CD8-positive, alpha-beta memory T cell (primary cell): Measurements from ENCODE around the gene SMURF1. TPM values are rescaled to one million over a fixed set of nuclear protein-coding genes. Genes with fewer than 3 reads are reported as not detected.
A peak's percentile ranks its signal among the peaks of the same experiment; 100 is the strongest.

Source experiments
- CTCF ChIA-PET: fragments of 350-600 bp; sonication (Branson Sonifier 250); formaldehyde crosslinking; loops from one replicate; lab custom pipeline; 2021; ENCODE audit warnings: antibody characterized with exemption; lab: Charles Lee
- POLR2A ChIA-PET: fragments of 350-600 bp; sonication (Branson Sonifier 250); formaldehyde crosslinking; loops from one replicate; lab custom pipeline; 2021; ENCODE audit warnings: antibody characterized with exemption; lab: Charles Lee
- DNase-seq, 5 donors: peaks; one replicate each; pipeline versions ENCODE4 v3.0.0 to v3.0.0-alpha.2; 2020 to 2022; ENCODE audit warnings: mixed read lengths in 1 of 5
- H3K27ac ChIP-seq: one replicate; pipeline ENCODE4 v1.7.0; 2013; ENCODE audit warnings: low read depth, mild to moderate bottlenecking, low read length, moderate library complexity
- H3K27me3 ChIP-seq: 2 replicates; pipeline ENCODE4 v1.7.0; 2013; ENCODE audit warnings: low read length, mild to moderate bottlenecking; ENCODE audit not compliant: insufficient read depth, poor library complexity, severe bottlenecking
- H3K36me3 ChIP-seq: 2 replicates; pipeline ENCODE4 v1.7.0; 2013; ENCODE audit warnings: mild to moderate bottlenecking, low read length, moderate library complexity; ENCODE audit not compliant: insufficient read depth
- H3K4me1 ChIP-seq: 2 replicates; pipeline ENCODE4 v1.7.0; 2013; ENCODE audit warnings: mild to moderate bottlenecking, low read length, moderate library complexity; ENCODE audit not compliant: insufficient read depth
- H3K4me3 ChIP-seq: 2 replicates; pipeline ENCODE4 v1.7.0; 2013; ENCODE audit warnings: mild to moderate bottlenecking, low read length
- H3K9me3 ChIP-seq: 2 replicates; pipeline ENCODE4 v1.7.0; 2013; ENCODE audit warnings: mild to moderate bottlenecking, low read length
- H3K27ac Mint-ChIP-seq, 8 donors: one replicate each; pipeline ENCODE4 v1.8.0; 2020 to 2021; ENCODE audit warnings: mixed read lengths in 8 of 8, mild to moderate bottlenecking in 6 of 8, inconsistent platforms in 3 of 8, moderate library complexity in 3 of 8
- H3K27me3 Mint-ChIP-seq, 2 donors: one replicate each; pipeline ENCODE4 v1.8.0; 2020 to 2021; ENCODE audit warnings: mixed read lengths in 2 of 2, mild to moderate bottlenecking in 1 of 2, moderate library complexity in 1 of 2
- H3K36me3 Mint-ChIP-seq, 3 donors: one replicate each; pipeline ENCODE4 v1.8.0; 2020 to 2021; ENCODE audit warnings: mixed read lengths in 3 of 3, inconsistent platforms in 1 of 3, mild to moderate bottlenecking in 1 of 3
- H3K4me1 Mint-ChIP-seq, 3 donors: one replicate each; pipeline ENCODE4 v1.8.0; 2020 to 2021; ENCODE audit warnings: mixed read lengths in 3 of 3, inconsistent platforms in 1 of 3, mild to moderate bottlenecking in 1 of 3
- H3K4me3 Mint-ChIP-seq, 7 donors: one replicate each; pipeline ENCODE4 v1.8.0; 2020 to 2021; ENCODE audit warnings: mixed read lengths in 7 of 7, mild to moderate bottlenecking in 6 of 7, moderate library complexity in 4 of 7, inconsistent platforms in 2 of 7
- H3K9me3 Mint-ChIP-seq, 5 donors: one replicate each; pipeline ENCODE4 v1.8.0; 2020 to 2022; ENCODE audit warnings: mixed read lengths in 5 of 5, mild to moderate bottlenecking in 3 of 5, moderate library complexity in 2 of 5, inconsistent platforms in 1 of 5
- polyA plus RNA-seq: library from polyadenylated mRNA; unstranded; fragments of 300-500 nt; fragmentation: Illumina TruSeq; gene quantifications from one replicate; pipeline ENCODE4 v1.2.3, GENCODE V29; 2021
- total RNA-seq, 2 experiments: library from RNA; stranded (reverse); gene quantifications; one replicate each; pipeline ENCODE4 v1.2.3, GENCODE V29; 2021

Gene SMURF1
- total and polyA plus RNA-seq, 3 experiments from 2014 or later, result 2.2 to 14.9 (median 14.8) TPM

- CTCF ChIA-PET, result no interaction called here
- POLR2A ChIA-PET, result no interaction called here
- Histone ChIP-seq H3K27ac (no peak overlapping the region), H3K4me3 (no peak overlapping the region), H3K4me1 (no peaks in the 10 kb centered on the region), H3K36me3 (peaks cover 49% of the 10 kb centered on the region), H3K9me3 (no peaks in the 10 kb centered on the region), H3K27me3 (no peaks in the 10 kb centered on the region)
- H3K9me3 Mint-ChIP-seq, result no peaks in the 10 kb centered on the region
- H3K4me3 Mint-ChIP-seq, result no peak overlapping the region
- peak in 1 of 5 donors; percentile 27 for DNase-seq
- peak overlapping the region in 3 of 8 donors; percentile 37 to 62 (median 52) for H3K27ac Mint-ChIP-seq
- no peaks in the 10 kb centered on the region for H3K27me3 Mint-ChIP-seq
- peaks cover 40 to 81% (median 40%) of the 10 kb centered on the region in 3 donors for H3K36me3 Mint-ChIP-seq
- H3K4me1 Mint-ChIP-seq, result peaks cover 6 to 8% (median 7%) of the 10 kb centered on the region in 3 donors
These were observed 129.6 kb downstream of the SMURF1 start for GRCh38 chr7:99014113-99014985.

GRCh38 chr7:99013266-99014112 lies 130.4 kb downstream of the SMURF1 start:
- peak in 1 of 5 donors; percentile 40 for DNase-seq
- Histone ChIP-seq H3K27me3 (no peaks in the 10 kb centered on the region), H3K4me1 (no peaks in the 10 kb centered on the region), H3K36me3 (peaks cover 53% of the 10 kb centered on the region), H3K27ac (no peak overlapping the region), H3K9me3 (no peaks in the 10 kb centered on the region), H3K4me3 (no peak overlapping the region)
- Mint-ChIP-seq H3K36me3 (peaks cover 34 to 84% (median 35%) of the 10 kb centered on the region in 3 donors), H3K9me3 (no peaks in the 10 kb centered on the region), H3K27ac (peak overlapping the region in 1 of 8 donors; percentile 62), H3K27me3 (no peaks in the 10 kb centered on the region), H3K4me1 (peaks cover 6 to 8% (median 7%) of the 10 kb centered on the region in 3 donors), H3K4me3 (no peak overlapping the region)
- CTCF ChIA-PET, result interaction anchor here (1.7 kb wide), 1 partner anchor 13 kb away, joined by 5 read pairs; no protein-coding TSS in a partner anchor
- POLR2A ChIA-PET, result no interaction called here

GRCh38 chr7:99012722-99013121 lies 131.2 kb downstream of the SMURF1 start:
- H3K9me3 ChIP-seq, result no peaks in the 10 kb centered on the region
- H3K4me1 ChIP-seq, result no peaks in the 10 kb centered on the region
- no peaks in the 10 kb centered on the region for H3K9me3 Mint-ChIP-seq
- peak in 1 of 5 donors; percentile 27 for DNase-seq
- POLR2A ChIA-PET, result no interaction called here
- peaks cover 32 to 89% (median 34%) of the 10 kb centered on the region in 3 donors for H3K36me3 Mint-ChIP-seq
- H3K27me3 ChIP-seq, result no peaks in the 10 kb centered on the region
- CTCF ChIA-PET, result interaction anchor here (1.7 kb wide), 1 partner anchor 13 kb away, joined by 5 read pairs; no protein-coding TSS in a partner anchor
- H3K4me1 Mint-ChIP-seq, result peaks cover 6 to 8% (median 7%) of the 10 kb centered on the region in 3 donors
- H3K27me3 Mint-ChIP-seq, result no peaks in the 10 kb centered on the region
- peaks cover 54% of the 10 kb centered on the region for H3K36me3 ChIP-seq
- no peak overlapping the region for H3K4me3 Mint-ChIP-seq
- no peak overlapping the region for H3K27ac ChIP-seq
- H3K27ac Mint-ChIP-seq, result no peak overlapping the region
- no peak overlapping the region for H3K4me3 ChIP-seq

- Mint-ChIP-seq H3K4me1 (peaks cover 6 to 7% (median 7%) of the 10 kb centered on the region in 3 donors), H3K9me3 (no peaks in the 10 kb centered on the region), H3K36me3 (peaks cover 32 to 89% (median 35%) of the 10 kb centered on the region in 3 donors), H3K27me3 (no peaks in the 10 kb centered on the region), H3K27ac (no peak overlapping the region), H3K4me3 (no peak overlapping the region)
- Histone ChIP-seq H3K36me3 (peaks cover 56% of the 10 kb centered on the region), H3K4me3 (no peak overlapping the region), H3K4me1 (no peaks in the 10 kb centered on the region), H3K27ac (no peak overlapping the region), H3K9me3 (no peaks in the 10 kb centered on the region), H3K27me3 (no peaks in the 10 kb centered on the region)
- ChIA-PET POLR2A (no interaction called here), CTCF (interaction anchor here (1.7 kb wide), 1 partner anchor 12 kb away, joined by 5 read pairs; no protein-coding TSS in a partner anchor)
- peak in 1 of 5 donors; percentile 32 for DNase-seq
These were observed 132.1 kb downstream of the SMURF1 start for GRCh38 chr7:99011706-99012404.

- Histone ChIP-seq H3K27me3 (no peaks in the 10 kb centered on the region), H3K4me1 (no peaks in the 10 kb centered on the region), H3K27ac (no peak overlapping the region), H3K36me3 (peaks cover 61% of the 10 kb centered on the region), H3K9me3 (no peaks in the 10 kb centered on the region), H3K4me3 (no peak overlapping the region)
- ChIA-PET POLR2A (no interaction called here), CTCF (no interaction called here)
- peaks cover 33 to 89% (median 35%) of the 10 kb centered on the region in 3 donors for H3K36me3 Mint-ChIP-seq
- no peaks in the 10 kb centered on the region for H3K9me3 Mint-ChIP-seq
- H3K4me1 Mint-ChIP-seq, result peaks cover 2 to 3% (median 2%) of the 10 kb centered on the region in 3 donors
- no peaks in the 10 kb centered on the region for H3K27me3 Mint-ChIP-seq
- H3K27ac Mint-ChIP-seq, result no peak overlapping the region
- H3K4me3 Mint-ChIP-seq, result no peak overlapping the region
- peak in 1 of 5 donors; percentile 38 for DNase-seq
These were observed 132.6 kb downstream of the SMURF1 start for GRCh38 chr7:99011341-99011705.

- Histone ChIP-seq H3K4me1 (no peaks in the 10 kb centered on the region), H3K27me3 (no peaks in the 10 kb centered on the region), H3K4me3 (no peak overlapping the region), H3K27ac (no peak overlapping the region), H3K9me3 (no peaks in the 10 kb centered on the region), H3K36me3 (peaks cover 63% of the 10 kb centered on the region)
- no peak for DNase-seq
- Mint-ChIP-seq H3K9me3 (no peaks in the 10 kb centered on the region), H3K4me3 (no peak overlapping the region), H3K4me1 (peaks cover 0 to 2% (median 0%) of the 10 kb centered on the region in 3 donors), H3K27me3 (no peaks in the 10 kb centered on the region), H3K36me3 (peaks cover 30 to 91% (median 31%) of the 10 kb centered on the region in 3 donors), H3K27ac (peak overlapping the region in 1 of 8 donors; percentile 18)
- CTCF ChIA-PET, result no interaction called here
- POLR2A ChIA-PET, result no interaction called here
These were observed 133.6 kb downstream of the SMURF1 start for GRCh38 chr7:99010281-99010680.

- Histone ChIP-seq H3K27me3 (no peaks in the 10 kb centered on the region), H3K4me3 (no peak overlapping the region), H3K9me3 (no peaks in the 10 kb centered on the region), H3K27ac (no peak overlapping the region), H3K36me3 (peaks cover 63% of the 10 kb centered on the region), H3K4me1 (no peaks in the 10 kb centered on the region)
- Mint-ChIP-seq H3K9me3 (no peaks in the 10 kb centered on the region), H3K4me1 (no peaks in the 10 kb centered on the region), H3K27ac (no peak overlapping the region), H3K27me3 (no peaks in the 10 kb centered on the region), H3K4me3 (no peak overlapping the region), H3K36me3 (peaks cover 23 to 91% (median 27%) of the 10 kb centered on the region in 3 donors)
- peak in 1 of 5 donors; percentile 36 for DNase-seq
- ChIA-PET POLR2A (no interaction called here), CTCF (no interaction called here)
These were observed 134.9 kb downstream of the SMURF1 start for GRCh38 chr7:99008921-99009530.
